ENCODE measurements around the gene HKDC1.

DNA sequence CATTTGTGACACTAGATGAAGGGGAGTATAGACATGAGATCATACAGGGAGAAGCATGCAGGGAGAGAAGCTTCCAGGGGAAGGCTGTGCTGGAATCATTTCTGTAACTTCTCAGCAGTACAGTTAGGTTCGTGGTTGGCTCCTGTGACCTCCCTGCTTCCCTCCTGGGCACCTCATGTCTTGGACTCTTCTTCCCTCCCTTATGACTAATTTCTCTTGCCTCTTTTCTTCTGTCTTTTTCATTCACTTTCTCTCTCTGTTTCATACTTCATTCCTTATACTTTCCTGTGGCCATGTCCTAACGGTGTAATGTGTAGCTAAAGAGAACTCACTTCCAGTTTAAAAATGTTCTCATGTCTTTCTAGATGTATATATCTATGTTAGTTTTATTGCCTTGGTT is 19.1 kb upstream of the HKDC1 start:
- TF ChIP-seq, protein P1, sequence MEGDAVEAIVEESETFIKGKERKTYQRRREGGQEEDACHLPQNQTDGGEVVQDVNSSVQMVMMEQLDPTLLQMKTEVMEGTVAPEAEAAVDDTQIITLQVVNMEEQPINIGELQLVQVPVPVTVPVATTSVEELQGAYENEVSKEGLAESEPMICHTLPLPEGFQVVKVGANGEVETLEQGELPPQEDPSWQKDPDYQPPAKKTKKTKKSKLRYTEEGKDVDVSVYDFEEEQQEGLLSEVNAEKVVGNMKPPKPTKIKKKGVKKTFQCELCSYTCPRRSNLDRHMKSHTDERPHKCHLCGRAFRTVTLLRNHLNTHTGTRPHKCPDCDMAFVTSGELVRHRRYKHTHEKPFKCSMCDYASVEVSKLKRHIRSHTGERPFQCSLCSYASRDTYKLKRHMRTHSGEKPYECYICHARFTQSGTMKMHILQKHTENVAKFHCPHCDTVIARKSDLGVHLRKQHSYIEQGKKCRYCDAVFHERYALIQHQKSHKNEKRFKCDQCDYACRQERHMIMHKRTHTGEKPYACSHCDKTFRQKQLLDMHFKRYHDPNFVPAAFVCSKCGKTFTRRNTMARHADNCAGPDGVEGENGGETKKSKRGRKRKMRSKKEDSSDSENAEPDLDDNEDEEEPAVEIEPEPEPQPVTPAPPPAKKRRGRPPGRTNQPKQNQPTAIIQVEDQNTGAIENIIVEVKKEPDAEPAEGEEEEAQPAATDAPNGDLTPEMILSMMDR (IDR thresholded peaks at IDR 0.05): no peak
- no peak for TF ChIP-seq POLR2A (IDR thresholded peaks at IDR 0.05)
- TF ChIP-seq POLR2AphosphoS5 (IDR thresholded peaks at IDR 0.05; ENCODE audit: insufficient read depth in 1 of 2, low read depth in 1 of 2): no peak

All from vagina (tissue), 2 donors.